NCI-H2107 (cell line): Measurements from ENCODE around the gene SRSF5.
"Not testable (repeated sequence)": the region's sequence is repeated elsewhere in the genome, so short reads cannot be mapped to it uniquely, and the experiment has no call there.

Source experiments
- DNase-seq: peaks from one replicate; lab custom pipeline; 2025; lab: John Stamatoyannopoulos, UW

SRSF5 gene

DNA sequence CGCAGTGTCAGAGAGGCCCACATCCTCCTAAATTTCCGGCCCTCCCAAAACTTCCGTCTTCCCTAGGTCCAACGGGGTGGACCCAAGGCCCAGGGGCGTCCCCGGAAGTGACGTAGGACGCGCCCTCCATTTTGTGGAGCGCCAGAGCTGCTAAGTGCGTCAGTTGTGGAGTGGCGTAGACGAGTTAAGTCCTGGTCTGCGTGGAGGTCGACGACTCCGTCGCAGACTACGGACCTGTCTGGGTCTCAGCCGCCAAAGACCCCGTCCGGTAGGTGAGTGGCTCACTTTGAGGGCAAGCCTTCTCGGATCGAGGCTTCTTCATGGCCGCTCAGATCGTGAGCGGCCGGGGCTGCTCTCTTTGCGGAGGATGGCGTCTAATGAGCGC lies at the start of gene SRSF5:
Gene SRSF5 (plus strand): TSS at position 159 of the 385 bp plus-strand sequence. CDS start 1,015 bp downstream, outside the sequence.
- DNase-seq = peak; percentile 96

- DNase-seq = not testable (repeated sequence)
These were observed 48.3 kb upstream of the SRSF5 start for GRCh38 chr14:69718614-69719013.

GRCh38 chr14:69719501-69719951 lies 47.4 kb upstream of the SRSF5 start:
- no peak for DNase-seq

GRCh38 chr14:69720912-69721311 lies 46.0 kb upstream of the SRSF5 start:
- no peak for DNase-seq

DNA sequence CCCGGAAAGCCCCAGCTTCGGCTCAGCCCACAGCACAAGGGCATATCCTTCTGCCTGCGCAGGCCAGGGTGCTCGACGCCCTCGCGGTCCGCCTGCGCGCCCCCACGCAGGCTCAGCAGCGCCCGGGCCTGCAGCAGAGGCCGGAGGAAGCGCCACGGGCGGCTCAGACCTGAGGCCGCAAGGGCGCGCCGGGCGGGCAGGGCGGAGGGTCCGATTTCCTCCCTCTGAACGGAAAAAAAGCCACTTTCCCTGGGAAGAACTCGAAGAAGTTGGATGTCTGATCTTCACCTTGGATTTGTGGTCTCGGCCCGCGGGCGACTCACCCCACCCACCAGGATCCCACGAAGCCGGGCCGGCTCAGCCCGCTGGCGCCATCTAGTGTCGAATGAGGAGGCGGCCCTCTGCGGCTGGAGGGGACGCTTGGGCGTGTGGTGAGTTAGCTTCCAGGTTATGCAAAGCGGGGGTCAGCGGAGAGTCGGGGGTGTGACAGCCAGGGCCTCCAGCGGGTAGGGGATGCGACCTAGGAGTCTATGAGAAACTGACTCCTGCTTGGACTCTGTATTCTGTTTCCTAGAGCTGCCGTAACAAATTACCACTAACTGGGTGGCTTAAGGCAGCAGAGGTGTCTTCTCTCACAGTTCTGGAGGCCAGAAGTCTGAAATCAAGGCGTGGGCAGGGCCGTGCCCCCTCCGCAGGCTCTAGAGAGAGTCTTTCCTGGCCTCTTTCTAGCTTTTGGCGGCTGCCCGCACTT lies 40.0 kb upstream of the SRSF5 start:
- DNase-seq = peak; percentile 80

- DNase-seq = no peak
These were observed 39.1 kb upstream of the SRSF5 start for GRCh38 chr14:69727860-69728259.

DNA sequence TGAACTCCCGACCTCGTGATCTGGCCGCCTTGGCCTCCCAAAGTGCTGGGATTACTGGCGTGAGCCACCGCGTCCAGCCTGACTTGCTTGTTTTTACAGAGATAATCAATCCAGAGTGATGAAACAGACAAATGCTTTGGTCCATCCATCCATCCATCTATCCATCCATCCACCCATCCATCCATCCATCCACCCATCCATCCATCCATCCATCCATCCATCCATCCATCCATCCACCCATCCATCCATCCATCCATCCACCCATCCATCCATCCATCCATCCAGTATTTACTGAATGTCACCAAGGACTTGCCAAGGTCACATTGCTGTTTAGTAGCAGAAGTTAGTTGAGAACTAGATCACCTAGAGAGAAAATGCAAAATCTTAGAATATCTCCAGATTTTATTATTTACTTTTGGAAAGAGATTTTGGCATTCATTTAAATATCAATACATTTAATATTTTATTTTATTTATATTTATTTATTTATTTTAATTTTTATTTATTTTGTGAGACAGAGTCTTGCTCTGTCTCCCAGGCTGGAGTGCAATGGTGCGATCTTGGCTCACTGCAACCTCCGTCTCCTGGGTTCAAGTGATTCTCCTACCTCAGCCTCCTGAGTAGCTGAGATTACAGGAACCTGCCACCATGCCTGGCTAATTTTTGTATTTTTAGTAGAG lies 34.9 kb upstream of the SRSF5 start:
- not testable (repeated sequence) for DNase-seq

GRCh38 chr14:69736405-69736804 lies 30.5 kb upstream of the SRSF5 start:
- DNase-seq = not testable (repeated sequence)

- DNase-seq = no peak
These were observed 25.9 kb upstream of the SRSF5 start for GRCh38 chr14:69741055-69741454.

- DNase-seq = no peak
These were observed 17.0 kb upstream of the SRSF5 start for GRCh38 chr14:69749956-69750355.

GRCh38 chr14:69750495-69750894 lies 16.4 kb upstream of the SRSF5 start:
- no peak for DNase-seq

GRCh38 chr14:69752773-69753172 lies 14.2 kb upstream of the SRSF5 start:
- DNase-seq = no peak

DNA sequence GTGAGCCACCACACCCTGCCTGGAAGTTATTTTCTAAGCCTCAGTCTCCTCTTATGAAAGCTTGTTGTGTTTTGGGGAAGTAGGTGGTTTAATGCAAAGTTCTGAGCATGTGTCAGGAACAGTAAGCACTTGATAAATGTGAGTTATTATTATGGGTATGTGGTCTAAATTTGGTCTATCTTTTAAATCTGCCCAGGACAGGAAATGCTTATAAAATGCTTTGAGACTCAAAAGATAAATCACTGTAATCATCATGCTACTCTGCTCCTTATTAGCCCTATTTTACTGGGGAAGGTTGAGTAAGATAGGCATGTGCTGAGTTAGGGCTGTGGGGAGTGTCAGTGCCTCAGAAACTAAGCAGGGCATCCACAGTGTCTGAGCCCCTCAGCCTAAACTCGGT lies 13.1 kb upstream of the SRSF5 start:
- no peak for DNase-seq

DNA sequence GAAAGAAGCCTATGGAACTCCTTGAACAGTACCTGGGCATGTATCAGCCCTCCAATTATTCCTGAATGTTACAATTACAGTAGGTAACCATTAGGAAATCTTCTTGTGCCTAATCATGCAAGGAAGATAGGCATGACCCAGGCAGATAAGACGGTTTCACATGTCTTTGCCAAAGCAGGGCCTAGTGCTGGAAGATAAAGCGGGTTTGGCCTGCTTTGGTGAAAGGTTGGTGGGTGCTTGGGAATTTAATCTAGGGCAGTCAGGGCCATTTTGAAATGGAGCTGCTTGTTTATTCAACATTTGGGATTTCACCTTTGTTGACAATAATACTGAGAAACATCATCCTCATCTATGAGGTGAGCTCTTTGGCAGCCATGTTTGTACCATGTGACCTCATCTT lies 12.5 kb upstream of the SRSF5 start:
- no peak for DNase-seq

DNA sequence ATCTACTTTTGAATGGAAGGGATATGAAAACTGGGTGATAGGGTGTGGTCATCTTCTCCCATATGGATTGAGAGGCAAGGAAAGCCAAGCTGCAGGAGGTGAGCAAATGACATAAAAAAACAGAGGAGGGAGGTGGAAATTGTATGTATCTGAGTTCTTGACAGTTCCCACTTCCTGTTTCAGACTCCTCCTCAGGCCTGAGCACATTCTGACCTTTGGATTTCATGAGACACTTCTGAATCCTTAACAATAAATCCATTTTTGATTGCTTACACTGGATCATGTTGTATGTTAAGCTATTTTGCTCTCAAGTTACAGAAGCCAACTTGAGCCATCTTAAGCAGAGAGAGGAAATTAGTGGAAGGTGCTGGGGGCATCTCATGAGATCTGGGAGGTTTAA lies 11.6 kb upstream of the SRSF5 start:
- no peak for DNase-seq

DNA sequence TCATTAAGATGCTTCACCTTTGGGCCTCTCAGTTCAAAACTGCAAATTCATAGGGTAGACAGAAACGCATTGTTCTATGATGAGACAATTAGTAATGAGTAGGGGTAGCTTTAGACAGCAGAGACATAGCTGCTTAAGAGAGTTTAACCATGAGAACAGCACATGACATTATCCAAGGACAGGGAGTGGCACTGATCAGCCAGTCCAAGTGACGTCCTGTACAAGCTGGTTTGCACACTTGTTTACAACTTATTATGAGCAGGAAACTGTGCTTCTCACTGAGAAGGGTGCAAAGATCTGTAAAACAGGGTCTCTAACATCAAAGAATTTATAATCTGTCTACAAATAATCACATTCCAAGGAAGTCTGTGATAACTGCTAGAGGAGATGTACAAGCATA lies 11.2 kb upstream of the SRSF5 start:
- DNase-seq = no peak

DNA sequence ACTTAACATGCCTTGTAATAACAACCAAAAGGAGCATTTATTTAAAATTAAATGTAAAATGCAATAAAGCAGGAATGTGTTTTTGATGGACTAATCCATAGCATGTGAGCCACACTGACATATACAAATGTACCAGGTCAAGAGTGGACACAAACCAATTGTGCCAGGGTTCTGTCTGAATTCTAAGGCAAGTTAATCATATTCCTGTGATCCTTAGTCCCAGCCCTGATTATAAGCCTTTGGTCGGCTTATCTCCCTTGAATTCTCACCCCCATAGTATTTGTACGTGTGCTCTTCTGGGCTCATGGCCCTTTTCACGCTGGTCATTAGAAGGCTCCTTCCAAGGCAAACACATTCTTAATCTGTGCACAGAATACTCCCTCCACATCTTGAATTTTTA lies 10.6 kb upstream of the SRSF5 start:
- no peak for DNase-seq

DNA sequence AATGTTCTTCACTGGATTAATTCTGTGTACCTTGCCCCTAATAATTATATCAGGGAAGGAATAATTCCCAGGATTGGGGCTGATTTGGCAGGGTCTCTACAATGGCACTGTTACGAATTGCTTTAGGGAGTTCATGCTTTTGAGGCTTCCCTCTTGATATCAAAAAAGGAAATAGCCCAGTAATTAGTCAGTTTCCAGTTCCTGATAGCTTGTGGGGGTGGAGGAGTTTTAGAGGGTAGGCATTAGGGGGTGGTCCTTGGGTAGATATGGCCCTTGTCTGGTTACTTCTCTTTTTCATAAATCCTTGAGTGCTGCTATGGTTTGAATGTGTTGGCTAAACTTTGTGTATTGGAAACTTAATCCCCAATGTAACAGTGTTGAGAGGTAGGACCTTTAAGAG lies 6.1 kb upstream of the SRSF5 start:
- DNase-seq = no peak

DNA sequence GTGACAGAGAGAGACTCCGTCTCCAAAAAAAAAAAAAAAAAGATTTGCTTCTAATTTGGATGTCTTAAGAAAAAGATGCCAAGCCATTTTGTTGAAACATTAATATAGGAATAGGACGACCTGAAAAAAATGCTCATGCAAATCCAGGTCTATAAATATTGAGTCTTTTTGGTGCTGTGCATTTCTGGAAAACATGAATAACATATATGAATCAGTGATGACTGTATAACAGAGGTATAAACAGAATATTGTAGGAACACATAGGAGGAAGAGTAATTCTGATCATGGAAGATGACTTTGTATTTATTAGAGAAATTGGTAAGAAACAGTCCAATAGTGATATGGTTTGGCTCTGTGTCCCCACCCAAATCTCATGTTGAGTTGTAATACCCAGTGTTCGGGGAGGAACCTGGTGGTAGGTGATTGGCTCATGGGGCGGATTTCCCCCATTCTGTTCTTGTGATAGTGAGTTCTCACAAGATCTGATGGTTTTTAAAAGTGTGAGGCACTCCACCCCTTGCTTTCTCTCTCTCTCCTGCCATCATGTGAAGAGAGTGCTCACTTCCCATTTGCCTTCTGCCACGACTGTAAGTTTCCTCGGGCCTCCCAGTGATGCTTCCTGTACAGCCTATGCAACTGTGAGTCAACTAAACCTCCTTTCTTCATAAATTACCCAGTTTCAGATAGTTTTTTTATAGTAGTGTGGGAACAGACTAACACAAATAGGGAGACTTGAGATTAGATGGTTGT lies 3.0 kb upstream of the SRSF5 start:
- DNase-seq = no peak

GRCh38 chr14:69767369-69767999 lies 542 bp downstream of the SRSF5 start:
- peak; percentile 94 for DNase-seq

DNA sequence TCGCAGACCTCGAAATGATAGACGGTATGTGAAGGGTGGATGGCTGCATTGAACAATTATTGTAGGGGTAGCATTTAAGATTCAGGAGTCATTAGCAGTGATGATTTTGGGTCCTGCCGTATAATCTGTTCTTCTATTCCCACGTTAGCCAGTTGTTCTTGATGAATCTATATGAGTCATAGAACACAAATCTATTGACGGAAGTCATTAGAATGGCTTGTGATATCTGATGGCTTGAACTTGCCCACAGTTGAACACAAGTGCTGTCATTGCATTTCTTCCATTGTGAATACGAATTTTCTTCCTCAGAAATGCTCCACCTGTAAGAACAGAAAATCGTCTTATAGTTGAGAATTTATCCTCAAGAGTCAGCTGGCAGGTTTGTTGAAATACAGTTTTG lies 1.9 kb downstream of the SRSF5 start:
- DNase-seq = no peak

GRCh38 chr14:69769623-69770022 lies 2.7 kb downstream of the SRSF5 start:
- no peak for DNase-seq
